ENCODE data around the gene PTPRE. TPM values are rescaled to one million over a fixed set of nuclear protein-coding genes. Genes with fewer than 3 reads are reported as not detected.

The PTPRE gene
- polyA plus RNA-seq, 1 of the 3 experiments (the other 2 are of a cell fraction), result 11.8 TPM

DNA sequence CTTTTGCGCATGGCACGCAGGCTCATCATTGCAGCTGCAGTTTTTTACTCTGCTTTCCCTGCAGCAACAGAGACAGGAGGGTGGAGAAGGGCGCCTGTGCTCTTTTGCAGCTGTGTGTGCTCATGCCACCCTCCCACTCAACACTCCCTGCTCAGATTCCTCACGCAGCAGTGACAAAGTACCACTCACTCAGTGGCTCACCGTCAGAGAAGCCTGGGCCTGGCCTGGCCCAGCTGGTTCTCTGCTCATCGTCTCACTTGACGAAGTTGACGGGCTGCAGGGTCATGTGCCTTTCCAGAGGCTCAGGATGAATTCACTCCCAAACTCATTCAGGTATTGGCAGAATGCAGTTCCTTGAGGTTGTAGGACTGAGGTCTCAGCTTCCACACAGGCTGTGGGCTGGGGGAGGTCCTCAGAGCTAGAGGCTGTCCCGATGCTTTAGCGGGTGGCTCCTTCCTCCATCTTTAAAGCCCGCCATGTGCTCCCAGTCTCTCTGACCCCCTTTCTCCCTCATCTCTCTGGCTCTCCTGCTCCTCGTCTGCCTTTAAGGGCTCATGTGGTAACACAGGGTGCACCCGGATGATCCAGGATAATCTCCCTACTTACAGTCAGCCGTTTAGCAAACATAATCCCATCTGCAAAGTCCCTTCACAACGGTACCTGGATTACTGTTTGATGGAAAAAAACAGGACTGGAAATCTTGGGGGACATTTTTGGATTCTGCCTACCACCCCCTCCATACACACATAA lies 25.8 kb downstream of the PTPRE start:
- Histone ChIP-seq H3K27me3 (ENCODE audit: insufficient read depth) (no peaks in the 10 kb centered on the region), H3K79me2 (ENCODE audit: insufficient read depth) (no peaks in the 10 kb centered on the region), H3K36me3 (replicated peaks in 1 of 2; ENCODE audit: control insufficient read depth in 1 of 2, insufficient read depth in 2 of 2, low read length in 1 of 2) (peaks cover 0 to 3% of the 10 kb centered on the region in 2 experiments), H3K9me3 (no peaks in the 10 kb centered on the region), H3K4me3 (ENCODE audit: low read depth in 2 of 2, low read length in 1 of 2) (no peak overlapping the region), H2AFZ (ENCODE audit: low read depth) (no peak overlapping the region), H3K9ac (no peak overlapping the region), H3K27ac (ENCODE audit: low read depth in 2 of 2, low read length in 1 of 2) (no peak overlapping the region), H3K4me1 (ENCODE audit: control insufficient read depth in 1 of 2, insufficient read depth in 2 of 2, low read depth in 1 of 2, low read length in 1 of 2) (peaks cover 13 to 16% of the 10 kb centered on the region in 2 experiments; a peak in 3 of 4 replicates), H4K20me1 (ENCODE audit: insufficient read depth) (no peaks in the 10 kb centered on the region), H3K4me2 (no peak overlapping the region), H3F3A (replicated peaks; ENCODE audit: insufficient read depth) (peaks cover 17% of the 10 kb centered on the region), H3K9me2 (no peaks in the 10 kb centered on the region)
- ChIA-PET POLR2A (no interaction called here), CTCF (interaction anchor here (1.1 to 1.7 kb wide), 5 partner anchors 26 to 217 kb away, joined by 3 to 8 read pairs (median 3); partner anchors contain the start of gene PTPRE)
- no peak for DNase-seq
- TF ChIP-seq RFX5 (IDR thresholded peaks at IDR 0.05; ENCODE audit: low read length) (no peak), CHD2 (IDR thresholded peaks at IDR 0.05; ENCODE audit: low read length, partially characterized antibody) (no peak), TAF1 (IDR thresholded peaks at IDR 0.05; ENCODE audit: borderline replicate concordance, low read depth, low read length) (no peak), RXRA (IDR thresholded peaks at IDR 0.05; ENCODE audit: borderline replicate concordance, low read depth) (no peak), ELF1 (IDR thresholded peaks at IDR 0.05) (no peak)
- WGBS (ENCODE audit: low lambda C conversion rate), result 90% methylated on average over 15 of the region's 15 CpGs

DNA sequence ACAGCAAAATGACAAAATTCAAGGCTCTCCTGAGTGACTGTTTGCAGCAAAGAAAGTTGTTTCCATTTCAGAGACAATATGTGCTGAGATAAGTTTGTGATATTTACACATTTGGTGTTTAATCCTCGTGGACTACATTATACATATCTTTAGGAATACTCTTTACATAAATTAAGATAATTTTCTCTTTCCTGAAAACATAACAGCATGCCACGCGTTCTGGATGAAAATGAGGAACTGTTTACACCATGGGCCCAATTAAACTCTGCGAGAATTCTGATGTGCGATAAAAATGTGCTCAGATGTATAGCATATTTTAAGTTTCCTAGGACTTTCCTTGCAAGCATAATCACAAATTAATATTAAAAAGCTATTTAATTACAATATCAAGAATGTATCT lies 26.4 kb downstream of the PTPRE start:
- peaks cover 13% of the 10 kb centered on the region for H3F3A ChIP-seq (replicated peaks; ENCODE audit: insufficient read depth)
- no peak overlapping the region for H3K4me2 ChIP-seq
- no peaks in the 10 kb centered on the region for H3K79me2 ChIP-seq (ENCODE audit: insufficient read depth)
- no peaks in the 10 kb centered on the region for H3K9me3 ChIP-seq
- POLR2A ChIA-PET, result no interaction called here
- TF ChIP-seq EZH2phosphoT487 (IDR thresholded peaks at IDR 0.05; ENCODE audit: borderline replicate concordance, low read depth), result no peak
- TF ChIP-seq, protein P1, sequence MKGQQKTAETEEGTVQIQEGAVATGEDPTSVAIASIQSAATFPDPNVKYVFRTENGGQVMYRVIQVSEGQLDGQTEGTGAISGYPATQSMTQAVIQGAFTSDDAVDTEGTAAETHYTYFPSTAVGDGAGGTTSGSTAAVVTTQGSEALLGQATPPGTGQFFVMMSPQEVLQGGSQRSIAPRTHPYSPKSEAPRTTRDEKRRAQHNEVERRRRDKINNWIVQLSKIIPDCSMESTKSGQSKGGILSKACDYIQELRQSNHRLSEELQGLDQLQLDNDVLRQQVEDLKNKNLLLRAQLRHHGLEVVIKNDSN (IDR thresholded peaks at IDR 0.05; ENCODE audit: borderline replicate concordance, low read depth), result no peak
- no peak for TF ChIP-seq POLR2AphosphoS5 (IDR thresholded peaks at IDR 0.05; ENCODE audit: low read depth, low read length)
- TF ChIP-seq SIN3A (IDR thresholded peaks at IDR 0.05; ENCODE audit: borderline replicate concordance, low read depth, low read length), result no peak
- TF ChIP-seq RCOR1 (IDR thresholded peaks at IDR 0.05; ENCODE audit: low read length), result no peak
- TF ChIP-seq, protein P2, sequence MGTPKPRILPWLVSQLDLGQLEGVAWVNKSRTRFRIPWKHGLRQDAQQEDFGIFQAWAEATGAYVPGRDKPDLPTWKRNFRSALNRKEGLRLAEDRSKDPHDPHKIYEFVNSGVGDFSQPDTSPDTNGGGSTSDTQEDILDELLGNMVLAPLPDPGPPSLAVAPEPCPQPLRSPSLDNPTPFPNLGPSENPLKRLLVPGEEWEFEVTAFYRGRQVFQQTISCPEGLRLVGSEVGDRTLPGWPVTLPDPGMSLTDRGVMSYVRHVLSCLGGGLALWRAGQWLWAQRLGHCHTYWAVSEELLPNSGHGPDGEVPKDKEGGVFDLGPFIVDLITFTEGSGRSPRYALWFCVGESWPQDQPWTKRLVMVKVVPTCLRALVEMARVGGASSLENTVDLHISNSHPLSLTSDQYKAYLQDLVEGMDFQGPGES (IDR thresholded peaks at IDR 0.05; ENCODE audit: low read depth, low read length), result no peak
- TF ChIP-seq GABPA (IDR thresholded peaks at IDR 0.05; ENCODE audit: low read depth), result no peak
- TF ChIP-seq TEAD4 (IDR thresholded peaks at IDR 0.05; ENCODE audit: borderline replicate concordance, insufficient read depth), result no peak
- TF ChIP-seq FOXM1 (IDR thresholded peaks at IDR 0.05; ENCODE audit: low read depth), result no peak
- peaks cover 14 to 16% of the 10 kb centered on the region in 2 experiments; a peak in 3 of 4 replicates for H3K4me1 ChIP-seq (ENCODE audit: control insufficient read depth in 1 of 2, insufficient read depth in 2 of 2, low read depth in 1 of 2, low read length in 1 of 2)
- H3K27me3 ChIP-seq (ENCODE audit: insufficient read depth), result no peaks in the 10 kb centered on the region
- 87% methylated on average over 5 of the region's 5 CpGs for WGBS (ENCODE audit: low lambda C conversion rate)
- peaks cover 0 to 3% of the 10 kb centered on the region in 2 experiments for H3K36me3 ChIP-seq (replicated peaks in 1 of 2; ENCODE audit: control insufficient read depth in 1 of 2, insufficient read depth in 2 of 2, low read length in 1 of 2)
- no peak overlapping the region for H3K27ac ChIP-seq (ENCODE audit: low read depth in 2 of 2, low read length in 1 of 2)
- H2AFZ ChIP-seq (ENCODE audit: low read depth), result no peak overlapping the region
- no peaks in the 10 kb centered on the region for H3K9me2 ChIP-seq
- H3K9ac ChIP-seq, result no peak overlapping the region
- H3K4me3 ChIP-seq (ENCODE audit: low read depth in 2 of 2, low read length in 1 of 2), result no peak overlapping the region
- CTCF ChIA-PET, result no interaction called here
- DNase-seq, result no peak
- H4K20me1 ChIP-seq (ENCODE audit: insufficient read depth), result no peaks in the 10 kb centered on the region
